ENCODE data around the gene LYZL1. TPM values are rescaled to one million over a fixed set of nuclear protein-coding genes. Genes with fewer than 3 reads are reported as not detected.

LYZL1 gene
- total RNA-seq, 1 experiment from 2014 or later = not detected

DNA sequence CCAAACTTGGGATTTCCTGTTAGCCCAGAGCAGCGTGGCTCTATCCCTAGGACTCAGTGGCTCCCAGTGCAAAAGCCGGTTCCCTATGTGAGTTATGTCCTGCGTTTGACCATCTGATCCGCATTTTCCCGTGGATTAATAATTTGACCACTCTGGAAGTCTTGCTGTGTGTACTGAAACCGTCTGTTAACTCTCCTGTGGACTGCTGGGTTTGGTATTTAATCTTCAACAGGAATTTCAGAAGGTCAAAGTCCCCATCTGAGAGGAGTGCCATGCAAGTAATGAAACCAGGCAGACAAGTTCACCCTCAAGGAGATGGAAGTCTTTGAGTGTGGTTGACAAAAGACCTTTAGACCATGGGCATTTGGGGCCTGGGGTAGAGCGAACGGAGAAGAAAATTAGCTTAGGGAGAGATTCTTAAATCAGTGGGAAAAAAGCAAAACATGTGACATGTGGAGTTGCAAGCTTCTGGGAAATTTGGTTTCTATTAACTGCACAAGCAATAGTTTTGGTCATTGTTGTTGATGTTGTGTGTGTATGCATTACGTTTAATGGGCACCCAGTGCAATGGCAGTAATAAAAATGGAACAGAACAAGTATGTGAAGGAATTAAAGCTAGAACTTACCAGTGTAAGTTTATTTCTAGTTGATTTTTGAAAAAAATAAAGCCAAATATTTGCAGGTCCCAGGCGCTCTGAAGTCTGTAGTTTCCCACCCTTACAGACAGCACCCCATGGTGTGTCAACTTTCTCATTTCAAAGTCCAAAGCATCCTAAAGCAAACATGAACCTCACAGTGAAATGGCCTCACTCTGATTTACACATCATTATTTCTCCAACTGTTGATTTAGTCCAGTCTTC lies 38.2 kb downstream of the LYZL1 start:
- Histone ChIP-seq H3K27me3 (ENCODE audit: insufficient read depth, low read length) (no peaks in the 10 kb centered on the region), H3K9me3 (ENCODE audit: control insufficient read depth, low read depth, low read length) (no peaks in the 10 kb centered on the region), H2BK120ac (ENCODE audit: low read depth, low read length, poor library complexity, severe bottlenecking) (no peak overlapping the region), H2BK5ac (ENCODE audit: insufficient read length, low read length) (no peak overlapping the region), H3K4me2 (ENCODE audit: insufficient read depth, insufficient read length, low read length) (no peak overlapping the region), H2BK20ac (ENCODE audit: low read depth, low read length, poor library complexity, severe bottlenecking) (no peak overlapping the region), H3K56ac (ENCODE audit: insufficient read length, low read depth, low read length) (no peak overlapping the region), H4K8ac (replicated peaks; ENCODE audit: insufficient read length, low read depth, low read length) (no peak overlapping the region), H3K4me1 (ENCODE audit: insufficient read depth, low read length) (no peaks in the 10 kb centered on the region; the same call in 1 of the 2 replicates), H4K5ac (ENCODE audit: insufficient read length, low read depth, low read length) (no peak overlapping the region), H3K23ac (ENCODE audit: insufficient read length, low read depth, low read length) (no peak overlapping the region), H3K79me1 (ENCODE audit: insufficient read depth, low read depth, low read length, poor library complexity, severe bottlenecking) (no peaks in the 10 kb centered on the region), H2AFZ (ENCODE audit: low read length) (no peak overlapping the region), H2BK15ac (ENCODE audit: low read depth, low read length) (no peak overlapping the region), H2AK5ac (ENCODE audit: insufficient read length, low read length) (no peak overlapping the region), H3K14ac (ENCODE audit: insufficient read depth, low read length) (no peak overlapping the region), H3K18ac (ENCODE audit: insufficient read length, low read depth, low read length) (no peak overlapping the region), H3T11ph (ENCODE audit: low read length) (no peak overlapping the region), H3K79me2 (ENCODE audit: insufficient read depth, low read length) (no peaks in the 10 kb centered on the region), H3K23me2 (ENCODE audit: insufficient read length, low read depth, low read length, poor library complexity, severe bottlenecking) (no peaks in the 10 kb centered on the region), H3K9ac (ENCODE audit: extremely low read depth, insufficient read length, low read length) (no peak overlapping the region), H4K20me1 (ENCODE audit: control insufficient read depth, insufficient read depth, insufficient read length) (no peaks in the 10 kb centered on the region), H2BK12ac (ENCODE audit: insufficient read length, low read depth, low read length) (no peak overlapping the region), H3K27ac (ENCODE audit: insufficient read length, low read depth, low read length) (no peak overlapping the region), H3K4ac (ENCODE audit: low read depth, low read length) (no peak overlapping the region), H4K91ac (ENCODE audit: insufficient read length, low read depth, low read length) (no peak overlapping the region)
- Mint-ChIP-seq H3K27ac (0 out of 7 replicates have a peak overlapping the region, but pooled peaks of 1 of the 3 experiments have one; percentile 13), H3K36me3 (ENCODE audit: insufficient read depth in 1 of 3, low read depth in 3 of 3) (no peaks in the 10 kb centered on the region), H3K4me1 (peaks cover 0 to 5% of the 10 kb centered on the region in 2 experiments; a peak in 2 of 4 replicates), H3K4me3 (no peak overlapping the region), H3K27me3 (ENCODE audit: low read depth) (no peaks in the 10 kb centered on the region), H3K9me3 (no peaks in the 10 kb centered on the region; a peak in 1 of 5 replicates)
- TF ChIP-seq CTCF (conservative IDR thresholded peaks at IDR 0.05) = no peak
- DNase-seq = no peak
- no CpG with 5 or more reads among the region's 10 CpGs for WGBS (ENCODE audit: extremely low coverage, insufficient read length, low lambda C conversion rate)

Data from H9 (cell line).